PC-3 (cell line): Measurements from ENCODE around the gene MOB1A. TPM values are rescaled to one million over a fixed set of nuclear protein-coding genes. Genes with fewer than 3 reads are reported as not detected.

Experiments
- ATAC-seq: fragments of 200-7000 bp; cut with Tn5 transposase; 2 replicates; pipeline ENCODE4 v1.9.1; 2020; ENCODE audit warnings: mild to moderate bottlenecking, moderate library complexity
- BruUV-seq: library from RNA; stranded (reverse); fragments of 400-500 nt; replicated peaks from 2 replicates; lab custom pipeline; 2021; lab: Mats Ljungman, UMichigan
- CTCF ChIA-PET: fragments of 300-600 bp; sonication (Branson Sonifier 250); formaldehyde crosslinking; loops from one replicate; lab custom pipeline; 2022; ENCODE audit warnings: antibody characterized with exemption; lab: Charles Lee
- POLR2A ChIA-PET: fragments of 300-600 bp; sonication (Branson Sonifier 250); formaldehyde crosslinking; loops from one replicate; lab custom pipeline; 2022; ENCODE audit warnings: antibody characterized with exemption; ENCODE audit not compliant: unreplicated experiment; lab: Charles Lee
- DNase-seq: peaks from one replicate; pipeline ENCODE4 v3.0.0-alpha.2; 2015
- H2AFZ ChIP-seq: fragments of 300-600 bp; sonication (generic); 2 replicates; pipeline ENCODE4 v1.6.0; 2016; ENCODE audit warnings: antibody characterized with exemption, low read length
- H3F3A ChIP-seq: fragments of 300-600 bp; sonication (generic); one replicate; pipeline ENCODE4 v1.6.0; 2017; ENCODE audit warnings: antibody characterized with exemption, low read length, control low read depth, mild to moderate bottlenecking; ENCODE audit not compliant: unreplicated experiment
- H3K27ac ChIP-seq: fragments of 300-600 bp; sonication (generic); 2 replicates; pipeline ENCODE4 v1.5.1; 2016; ENCODE audit warnings: mild to moderate bottlenecking, low read length
- H3K27me3 ChIP-seq: fragments of 300-600 bp; sonication (generic); 2 replicates; pipeline ENCODE4 v1.6.1; 2016; ENCODE audit warnings: low read length, mixed read lengths
- H3K36me3 ChIP-seq: fragments of 300-600 bp; sonication (generic); 2 replicates; pipeline ENCODE4 v1.6.1; 2016; ENCODE audit warnings: low read depth, mixed run types, low read length, mixed read lengths
- H3K4me1 ChIP-seq: fragments of 300-600 bp; sonication (generic); 2 replicates; pipeline ENCODE4 v1.5.1; 2016; ENCODE audit warnings: low read length; ENCODE audit not compliant: insufficient read depth
- H3K4me2 ChIP-seq: fragments of 300-600 bp; sonication (generic); 2 replicates; pipeline ENCODE4 v1.6.0; 2016; ENCODE audit warnings: low read length
- H3K4me3 ChIP-seq: fragments of 300-600 bp; sonication (generic); 2 replicates; pipeline ENCODE4 v1.5.1; 2016; ENCODE audit warnings: mild to moderate bottlenecking, low read length, mixed read lengths
- H3K79me2 ChIP-seq: fragments of 300-600 bp; sonication (generic); 2 replicates; pipeline ENCODE4 v1.6.1; 2017; ENCODE audit warnings: low read length, mixed read lengths
- H3K9ac ChIP-seq: fragments of 300-600 bp; sonication (generic); 2 replicates; pipeline ENCODE4 v1.6.0; 2016; ENCODE audit warnings: mild to moderate bottlenecking, low read length
- H3K9me2 ChIP-seq: fragments of 300-600 bp; sonication (generic); replicated peaks from 2 replicates; pipeline ENCODE4 v1.6.1; 2016; ENCODE audit warnings: mixed run types, low read length, mixed read lengths
- H3K9me3 ChIP-seq: fragments of 300-600 bp; sonication (generic); 2 replicates; pipeline ENCODE4 v1.6.1; 2016; ENCODE audit warnings: low read length, mixed read lengths
- H4K20me1 ChIP-seq: fragments of 300-600 bp; sonication (generic); 2 replicates; pipeline ENCODE4 v1.6.1; 2016; ENCODE audit warnings: low read length, mixed read lengths
- CTCF ChIP-seq: fragments of 300-600 bp; sonication (generic); conservative IDR thresholded peaks from 2 replicates; pipeline ENCODE4 v1.5.1; 2017; ENCODE audit warnings: antibody characterized with exemption, low read depth, mild to moderate bottlenecking, low read length
- EZH2 ChIP-seq: fragments of 300-600 bp; sonication (generic); IDR thresholded peaks from one replicate; pipeline ENCODE4 v1.6.1; 2017; ENCODE audit warnings: antibody characterized with exemption, mild to moderate bottlenecking, low read length; ENCODE audit not compliant: unreplicated experiment
- EZH2phosphoT487 ChIP-seq: fragments of 300-600 bp; sonication (generic); IDR thresholded peaks from 2 replicates; pipeline ENCODE4 v1.6.1; 2018; ENCODE audit warnings: mild to moderate bottlenecking, antibody characterized with exemption, low read length, borderline replicate concordance
- intact Hi-C: fragments of 100-400 bp; cut with micrococcal nuclease; formaldehyde crosslinking; loops from 2 replicates; pipeline ENCODE4 v1.9.0; 2023
- total RNA-seq: library from RNA; depleted of rRNA; stranded (reverse); fragments of >200 nt; gene quantifications from 2 replicates; pipeline ENCODE4 v1.2.3, GENCODE V29; 2014

The MOB1A gene
- total RNA-seq, 1 experiment from 2014 or later, result 69.8 TPM

- ATAC-seq, result peak; percentile 23; the same call in 1 of the 2 replicates
- no TSS peak for BruUV-seq
Measured at GRCh38 chr2:74221604-74222299, 43.1 kb upstream of the MOB1A start.

GRCh38 chr2:74221091-74221490 lies 42.4 kb upstream of the MOB1A start:
- CTCF ChIA-PET, result no interaction called here
- Histone ChIP-seq H3K9me2 (no peaks in the 10 kb centered on the region), H3K27me3 (no peaks in the 10 kb centered on the region), H3K4me1 (no peaks in the 10 kb centered on the region), H3K79me2 (no peaks in the 10 kb centered on the region), H3K4me2 (no peak overlapping the region), H3K9ac (no peak overlapping the region), H3F3A (no peaks in the 10 kb centered on the region), H4K20me1 (no peaks in the 10 kb centered on the region), H3K27ac (no peak overlapping the region), H3K9me3 (no peaks in the 10 kb centered on the region), H3K36me3 (peaks cover 20% of the 10 kb centered on the region; the same call in 1 of the 2 replicates), H3K4me3 (no peak overlapping the region), H2AFZ (no peak overlapping the region)
- intact Hi-C loops, result no loop called here
- ATAC-seq, result no peak
- POLR2A ChIA-PET, result no interaction called here
- no peak for DNase-seq
- no TSS peak for BruUV-seq
- TF ChIP-seq CTCF (no peak), EZH2phosphoT487 (no peak), EZH2 (no peak)

More at GRCh38 chr2:74221604-74222299, 43.1 kb upstream of the MOB1A start:
- intact Hi-C loops, result no loop called here
- Histone ChIP-seq H3K79me2 (no peaks in the 10 kb centered on the region), H3K4me2 (no peak overlapping the region), H3K27ac (no peak overlapping the region), H3K9me2 (no peaks in the 10 kb centered on the region), H3K36me3 (peaks cover 15% of the 10 kb centered on the region; the same call in 1 of the 2 replicates), H3K27me3 (no peaks in the 10 kb centered on the region), H4K20me1 (no peaks in the 10 kb centered on the region), H3K9ac (no peak overlapping the region), H3K9me3 (no peaks in the 10 kb centered on the region), H3K4me3 (no peak overlapping the region), H3K4me1 (no peaks in the 10 kb centered on the region), H3F3A (no peaks in the 10 kb centered on the region), H2AFZ (no peak overlapping the region)
- CTCF ChIA-PET, result no interaction called here
- DNase-seq, result no peak
- TF ChIP-seq EZH2, result no peak
- no peak for TF ChIP-seq CTCF
- no peak for TF ChIP-seq EZH2phosphoT487
- POLR2A ChIA-PET, result no interaction called here

GRCh38 chr2:74219846-74220486 lies 41.3 kb upstream of the MOB1A start:
- POLR2A ChIA-PET, result no interaction called here

More at GRCh38 chr2:74219846-74220486, 41.3 kb upstream of the MOB1A start:
- no TSS peak for BruUV-seq
- CTCF ChIA-PET, result no interaction called here
- H3K4me3 ChIP-seq, result no peak overlapping the region
- TF ChIP-seq CTCF, result no peak
- no peak for TF ChIP-seq EZH2
- H3K27ac ChIP-seq, result no peak overlapping the region
- H3K9ac ChIP-seq, result no peak overlapping the region
- H2AFZ ChIP-seq, result no peak overlapping the region
- intact Hi-C loops, result no loop called here
- H3K79me2 ChIP-seq, result no peaks in the 10 kb centered on the region
- H3K4me1 ChIP-seq, result no peaks in the 10 kb centered on the region
- no peak for DNase-seq
- no peaks in the 10 kb centered on the region for H3K9me2 ChIP-seq
- no peaks in the 10 kb centered on the region for H3K27me3 ChIP-seq
- H3F3A ChIP-seq, result no peaks in the 10 kb centered on the region
- H3K9me3 ChIP-seq, result no peaks in the 10 kb centered on the region
- ATAC-seq, result no peak
- no peaks in the 10 kb centered on the region for H4K20me1 ChIP-seq
- H3K4me2 ChIP-seq, result no peak overlapping the region
- peaks cover 24% of the 10 kb centered on the region; the same call in 1 of the 2 replicates for H3K36me3 ChIP-seq
